NCI-H2171 treated with DMSO at 0.1 percent for 48 hours (cell line): ENCODE results near the gene TRMT2A.

ENCODE experiments used
- DNase-seq: peaks from one replicate; lab custom pipeline; 2025; lab: John Stamatoyannopoulos, UW

Gene TRMT2A

GRCh38 chr22:20135265-20135664, 18.2 kb upstream of the TRMT2A start:
- no peak for DNase-seq

GRCh38 chr22:20133930-20134549, 17.0 kb upstream of the TRMT2A start:
- DNase-seq, result no peak

DNA sequence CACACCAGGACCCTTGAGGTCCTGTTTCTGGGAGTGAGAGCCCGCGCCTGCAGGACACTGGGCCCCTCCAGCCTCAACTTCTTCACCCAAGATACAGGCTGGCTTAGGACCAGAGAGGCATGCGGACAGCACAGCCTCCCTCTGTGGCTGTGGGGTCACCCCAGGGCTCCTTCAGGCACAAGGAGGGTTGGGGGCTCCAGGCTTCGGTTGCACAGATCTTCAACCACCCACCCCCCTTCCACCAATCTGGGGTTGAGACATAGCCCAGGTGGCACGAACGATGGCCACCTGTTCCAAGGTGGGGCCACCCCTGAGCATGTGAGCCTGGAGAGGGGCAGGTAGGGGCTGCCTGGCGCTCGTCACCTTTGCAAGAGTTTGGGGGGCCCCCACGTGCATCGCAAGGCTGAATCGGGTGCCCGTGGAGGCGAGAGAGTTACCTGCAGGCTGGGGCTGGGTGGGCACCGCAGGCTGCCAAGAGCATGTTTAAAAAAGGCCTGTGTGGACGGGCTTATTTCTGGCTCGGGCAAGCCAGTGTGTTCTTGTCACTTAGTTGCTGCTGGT, 15.7 kb upstream of the TRMT2A start:
- no peak for DNase-seq

DNA sequence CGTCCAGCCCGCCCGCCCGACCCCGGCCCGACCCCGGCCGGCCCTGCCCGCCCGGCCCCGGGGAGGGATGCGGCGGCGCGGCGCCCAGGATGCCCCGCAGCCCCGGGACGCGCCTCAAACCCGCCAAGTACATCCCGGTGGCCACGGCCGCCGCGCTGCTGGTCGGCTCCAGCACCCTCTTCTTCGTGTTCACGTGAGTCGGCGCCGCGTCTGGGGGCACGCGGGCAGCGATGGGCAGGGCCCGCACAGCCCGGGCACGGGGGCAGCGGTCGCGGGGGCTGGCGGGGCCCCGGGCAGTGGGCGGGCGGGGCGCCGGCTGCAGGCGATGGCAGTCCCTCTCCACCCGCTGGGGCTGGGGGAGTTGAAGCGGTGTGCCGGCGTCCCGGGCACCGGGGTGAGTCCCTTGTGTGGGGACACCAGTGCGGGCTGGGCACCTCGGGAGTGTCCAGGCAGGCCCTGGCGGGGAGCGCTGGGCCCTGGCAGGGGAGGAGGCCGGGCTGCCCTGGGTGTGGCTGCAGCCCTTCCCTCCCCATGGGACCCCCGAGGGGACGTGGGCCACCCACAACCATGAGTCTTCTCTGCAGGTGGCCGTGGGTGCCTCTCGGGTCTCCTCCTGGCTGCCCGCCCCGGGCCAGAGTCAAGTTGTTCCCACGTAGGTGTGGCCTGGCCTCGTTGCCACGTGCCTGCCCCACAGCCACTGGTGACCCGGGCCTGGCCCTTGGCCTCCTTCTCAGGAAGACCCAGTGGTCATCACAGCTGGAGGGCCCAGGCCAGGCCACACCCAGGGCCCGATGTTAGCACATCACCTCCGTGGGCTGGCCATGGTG, 15.0 kb upstream of the TRMT2A start:
- DNase-seq, result no peak

- DNase-seq, result no peak
These were observed 14.5 kb upstream of the TRMT2A start, which contains the start of gene ZDHHC8 for GRCh38 chr22:20131597-20131858. TSS of gene ZDHHC8 (plus strand) at chr22:20131804. CDS start at chr22:20131948, 144 bp downstream.

- DNase-seq, result peak; percentile 26
These were observed 13.9 kb upstream of the TRMT2A start for GRCh38 chr22:20130731-20131596.

GRCh38 chr22:20130319-20130718, 13.3 kb upstream of the TRMT2A start:
- DNase-seq, result peak; percentile 72

DNA sequence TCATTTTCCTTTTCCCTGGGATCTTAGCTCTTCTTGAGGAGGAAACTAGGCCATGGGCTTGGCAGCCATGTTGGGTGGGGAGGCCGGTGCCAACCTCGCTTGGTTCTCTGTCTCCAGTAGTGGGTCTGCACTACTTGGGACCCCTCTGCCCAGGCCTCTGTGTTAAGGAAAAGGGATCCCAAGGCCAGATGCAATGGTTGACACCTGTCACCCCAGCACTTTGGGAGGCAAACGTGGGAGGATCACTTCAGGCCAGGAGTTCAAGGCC, 12.7 kb upstream of the TRMT2A start:
- DNase-seq, result no peak

DNA sequence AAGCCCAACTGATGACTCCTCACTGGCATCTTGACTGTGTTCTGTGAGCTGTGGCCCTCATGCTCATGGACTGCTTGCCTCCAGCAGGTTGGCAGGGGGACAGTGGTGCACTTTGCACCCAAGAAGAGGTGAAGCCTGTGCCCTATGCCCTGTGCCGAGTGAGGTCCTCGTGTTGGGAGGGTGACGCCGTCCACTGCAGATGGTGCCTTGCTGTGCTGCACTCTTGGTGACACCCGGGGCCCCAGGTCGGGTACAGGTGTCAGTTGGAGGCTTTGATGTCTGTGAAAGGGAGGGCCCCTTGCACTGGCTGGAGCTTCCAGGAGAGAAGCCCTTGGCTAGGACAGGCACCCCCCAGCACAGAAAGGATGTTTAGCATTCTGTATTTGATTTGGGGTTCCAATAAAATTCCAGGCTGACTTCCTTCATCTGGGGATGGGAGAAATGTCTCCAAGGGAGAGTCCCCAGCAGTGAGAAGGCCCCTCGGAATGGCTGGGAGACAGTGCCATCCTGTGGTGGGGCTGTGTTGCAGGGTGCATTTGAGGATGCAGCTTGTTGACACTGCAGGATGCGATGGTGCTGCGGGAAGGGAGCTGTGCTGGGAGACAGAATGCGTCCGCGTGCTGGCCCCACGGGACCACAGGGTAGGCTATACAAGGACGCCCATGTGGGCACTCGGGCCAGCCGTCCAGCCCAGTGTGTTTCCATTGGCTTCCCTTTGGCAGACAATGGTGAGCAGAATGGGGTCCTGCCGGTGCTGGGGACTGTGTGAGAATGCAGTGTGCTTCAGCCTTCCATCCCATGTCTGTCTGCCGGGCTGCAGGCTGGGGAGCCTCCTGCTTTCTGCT, 12.1 kb upstream of the TRMT2A start:
- peak; percentile 49 for DNase-seq

- DNase-seq, result no peak
These were observed 11.5 kb upstream of the TRMT2A start for GRCh38 chr22:20128619-20128901.

DNA sequence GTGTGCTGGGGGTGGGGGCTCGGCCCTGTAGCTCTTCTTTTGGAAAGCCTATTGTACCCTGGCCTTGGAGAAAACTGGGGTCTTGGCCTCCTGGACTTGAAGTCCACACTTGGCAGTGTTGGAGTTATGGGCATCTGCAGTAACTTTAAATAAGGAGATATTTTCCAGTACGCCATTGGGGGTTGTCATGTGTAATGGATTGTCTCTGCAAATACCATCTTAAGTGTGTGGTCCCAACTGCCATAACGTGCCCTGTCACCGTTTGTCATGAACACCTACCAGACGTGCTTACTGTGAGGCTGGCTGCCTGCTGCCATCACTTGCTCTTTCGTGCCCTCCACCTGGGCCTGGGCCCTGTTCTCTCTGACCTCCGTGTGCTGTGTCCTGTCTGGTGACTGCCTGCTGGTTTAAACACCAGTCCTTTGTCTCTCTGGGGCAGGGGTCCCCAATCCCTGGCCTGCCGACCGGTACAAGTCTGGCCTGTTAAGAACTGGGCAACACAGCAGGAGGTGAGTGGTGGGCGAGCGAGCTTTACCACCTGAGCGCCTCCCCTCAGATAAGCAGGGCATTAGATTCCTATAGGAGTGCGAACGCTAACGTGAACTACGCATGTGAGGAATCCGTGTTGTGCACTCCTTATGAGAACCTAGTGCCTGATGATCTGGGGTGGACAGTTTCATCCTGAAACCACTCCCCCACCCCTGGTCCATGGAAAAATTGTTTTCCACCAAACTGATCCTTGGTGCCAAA, 11.0 kb upstream of the TRMT2A start:
- DNase-seq, result no peak

DNA sequence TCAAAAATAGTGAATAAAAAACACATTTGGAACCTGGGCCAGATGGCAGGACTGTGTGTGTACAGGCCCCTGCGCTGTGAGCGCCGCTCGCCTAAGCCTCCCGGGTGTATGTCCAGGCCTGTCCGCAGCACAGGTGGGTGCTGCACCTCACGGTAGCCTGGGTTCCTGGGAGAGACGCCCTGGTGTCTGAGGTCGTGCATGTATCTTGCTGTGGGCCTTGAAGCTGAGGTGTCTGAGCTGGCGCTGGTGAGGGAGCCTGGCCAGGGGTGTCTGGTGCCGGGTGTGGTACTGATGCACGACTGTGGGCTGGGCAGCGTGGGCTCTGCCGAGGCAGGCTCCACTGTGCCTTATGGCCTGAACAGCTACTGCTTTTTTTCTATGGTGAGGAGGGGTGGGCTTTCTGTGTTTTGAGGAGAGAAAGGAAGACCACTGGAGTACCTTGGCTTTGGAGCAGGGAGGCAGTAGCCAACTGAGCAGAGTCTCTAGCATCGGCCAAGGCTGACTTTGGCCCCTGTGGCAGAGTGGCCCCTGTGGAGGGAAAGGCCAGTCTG, 10.4 kb upstream of the TRMT2A start:
- no peak for DNase-seq

- DNase-seq, result no peak
These were observed 9.4 kb upstream of the TRMT2A start for GRCh38 chr22:20126284-20127029.

GRCh38 chr22:20125201-20126174, 8.5 kb upstream of the TRMT2A start:
- DNase-seq, result no peak

DNA sequence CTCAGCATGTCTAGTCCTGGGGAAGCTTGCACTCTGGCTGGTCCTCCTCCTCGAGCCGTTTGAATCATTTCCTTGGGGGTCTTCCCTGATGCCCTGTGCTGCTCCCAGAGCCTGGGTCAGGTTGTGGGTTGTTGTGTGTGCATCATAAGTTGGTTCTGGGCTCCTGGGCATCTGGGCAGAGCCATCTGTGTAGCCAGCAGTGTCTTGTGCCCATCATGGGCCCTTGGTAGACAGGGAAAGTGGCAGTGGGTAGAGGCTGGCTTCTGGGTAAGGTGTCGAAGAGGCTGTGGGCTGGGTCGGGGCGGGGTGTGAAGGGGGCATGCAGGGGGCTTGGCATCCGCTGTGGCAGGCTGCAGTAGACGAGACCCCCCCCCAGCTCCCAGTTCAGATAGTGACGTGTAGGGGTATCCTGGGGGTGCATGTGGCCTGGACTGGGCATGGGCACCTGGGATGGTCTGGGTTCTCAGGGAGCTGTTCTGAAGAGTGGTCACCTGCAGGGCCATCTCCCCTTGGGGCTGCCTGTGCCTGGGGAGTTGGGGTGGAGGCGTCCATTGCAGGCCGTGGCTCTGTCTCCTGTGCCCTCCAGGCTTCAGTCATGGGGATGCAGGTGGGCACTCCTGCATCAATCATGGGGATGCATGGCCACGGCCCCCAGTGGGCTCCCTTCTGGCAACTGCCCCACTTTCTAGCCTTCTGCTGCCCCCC, 7.2 kb upstream of the TRMT2A start:
- no peak for DNase-seq

DNA sequence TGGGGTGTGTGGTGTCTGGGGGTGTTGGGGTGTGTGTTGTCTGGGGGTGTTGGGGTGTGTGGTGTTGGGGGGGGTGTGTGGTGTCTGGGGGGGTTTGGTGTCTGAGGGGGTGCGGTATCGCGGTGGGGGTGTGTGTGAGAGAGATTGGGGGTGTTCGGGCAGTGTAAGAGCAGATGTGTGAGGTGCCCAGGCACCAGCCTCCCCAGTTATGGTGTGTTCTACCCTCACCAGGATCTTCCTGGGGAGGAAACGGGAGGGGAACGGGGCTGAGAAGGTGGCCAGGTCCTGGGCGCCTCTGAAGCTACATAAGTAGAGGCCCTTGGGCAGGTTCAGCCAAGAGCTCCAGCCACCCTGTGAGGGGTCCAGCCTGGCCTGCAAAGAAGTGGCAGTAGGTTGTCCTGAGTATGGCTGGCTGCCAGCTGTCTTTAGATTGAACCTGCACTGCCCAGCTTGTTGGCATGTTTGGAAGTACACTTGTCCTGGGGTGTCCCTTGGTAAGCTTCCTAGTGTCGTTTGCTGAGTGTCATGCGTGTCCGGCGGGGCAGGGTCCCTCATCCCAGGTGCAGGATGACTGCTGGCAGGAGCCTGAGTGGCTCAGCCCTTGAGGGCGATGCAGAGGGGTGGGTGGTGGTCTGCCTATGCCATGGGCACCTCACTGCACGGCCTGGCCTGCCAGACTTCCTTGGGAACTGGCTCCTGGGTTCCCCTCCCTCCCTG, 6.5 kb upstream of the TRMT2A start:
- no peak for DNase-seq

GRCh38 chr22:20121856-20122415, 4.9 kb upstream of the TRMT2A start:
- no peak for DNase-seq
